Natural killer cell (primary cell): ENCODE measurements around the gene HINT3. TPM values are rescaled to one million over a fixed set of nuclear protein-coding genes. Genes with fewer than 3 reads are reported as not detected.
"Not testable (repeated sequence)": the region's sequence is repeated elsewhere in the genome, so short reads cannot be mapped to it uniquely, and the experiment has no call there.

Source experiments
- ATAC-seq, 3 donors: fragments of 150-1000 bp in 2 of 3; fragments of 200-7000 bp in 1 of 3; cut with Tn5 transposase; 1 replicate in 1 of 3; 2 replicates in 2 of 3; pipeline ENCODE4 v1.10.0; 2021; ENCODE audit warnings: mild to moderate bottlenecking in 2 of 3, moderate library complexity in 2 of 3
- DNase-seq, 2 donors: peaks; one replicate each; pipeline versions ENCODE4 v3.0.0 to v3.0.0-alpha.2; 2013 to 2021; ENCODE audit warnings: mixed read lengths in 1 of 2
- H3K27ac ChIP-seq: one replicate; pipeline ENCODE4 v1.5.1; 2013; ENCODE audit warnings: mild to moderate bottlenecking, low read length
- H3K27me3 ChIP-seq: one replicate; pipeline ENCODE4 v1.6.1; 2013; ENCODE audit warnings: low read length; ENCODE audit not compliant: control insufficient read depth, insufficient read depth
- H3K36me3 ChIP-seq: one replicate; pipeline ENCODE4 v1.6.1; 2013; ENCODE audit warnings: low read length; ENCODE audit not compliant: control insufficient read depth, insufficient read depth
- H3K4me1 ChIP-seq: one replicate; pipeline ENCODE4 v1.6.1; 2013; ENCODE audit warnings: low read length; ENCODE audit not compliant: control insufficient read depth, insufficient read depth
- H3K4me3 ChIP-seq: one replicate; pipeline ENCODE4 v1.5.1; 2013; ENCODE audit warnings: low read length
- H3K9me3 ChIP-seq: one replicate; pipeline ENCODE4 v1.6.1; 2013; ENCODE audit warnings: low read length; ENCODE audit not compliant: control insufficient read depth, insufficient read depth
- H3K27ac Mint-ChIP-seq, 2 donors: one replicate each; pipeline ENCODE4 v1.8.0; 2022; ENCODE audit warnings: mild to moderate bottlenecking in 2 of 2, mixed read lengths in 2 of 2, moderate library complexity in 1 of 2
- H3K27me3 Mint-ChIP-seq, 2 donors: one replicate each; pipeline ENCODE4 v1.8.0; 2022; ENCODE audit warnings: low read depth in 2 of 2, mixed read lengths in 2 of 2
- H3K36me3 Mint-ChIP-seq: one replicate; pipeline ENCODE4 v1.8.0; 2022; ENCODE audit warnings: mixed read lengths
- H3K4me1 Mint-ChIP-seq, 2 donors: one replicate each; pipeline ENCODE4 v1.8.0; 2022; ENCODE audit warnings: mixed read lengths in 2 of 2
- H3K4me3 Mint-ChIP-seq: one replicate; pipeline ENCODE4 v1.8.0; 2022; ENCODE audit warnings: mild to moderate bottlenecking, moderate library complexity, mixed read lengths
- H3K9me3 Mint-ChIP-seq, 2 donors: one replicate each; pipeline ENCODE4 v1.8.0; 2022; ENCODE audit warnings: mixed read lengths in 2 of 2
- WGBS: methylation state at CpG from one replicate; pipeline ENCODE4 v1.1.7; 2013; ENCODE audit warnings: missing lambda C conversion rate; ENCODE audit not compliant: insufficient coverage; 5-methylcytosine and 5-hydroxymethylcytosine counted together
- intact Hi-C: fragments of 100-400 bp; cut with micrococcal nuclease; formaldehyde crosslinking; loops from one replicate; pipeline ENCODE4 v1.14.2; 2022
- total RNA-seq, 4 donors: library from RNA; stranded (reverse); fragments of 120-200 nt in 1 of 4; gene quantifications; one replicate each; pipeline versions ENCODE4 v1.2.3 to v1.2.4, GENCODE V29; 2013 to 2022
- TF ChIP-seq, protein P1 (sequence below): fragments of 200-600 bp; IDR thresholded peaks from one replicate; pipeline ENCODE4 v1.8.0; 2022; ENCODE audit warnings: antibody characterized with exemption

The HINT3 gene
- total RNA-seq, 3 donors from 2014 or later (not counting 1 experiment from before 2014, with no cell fraction given): 9.7 to 10.5 (median 10.3) TPM

DNA sequence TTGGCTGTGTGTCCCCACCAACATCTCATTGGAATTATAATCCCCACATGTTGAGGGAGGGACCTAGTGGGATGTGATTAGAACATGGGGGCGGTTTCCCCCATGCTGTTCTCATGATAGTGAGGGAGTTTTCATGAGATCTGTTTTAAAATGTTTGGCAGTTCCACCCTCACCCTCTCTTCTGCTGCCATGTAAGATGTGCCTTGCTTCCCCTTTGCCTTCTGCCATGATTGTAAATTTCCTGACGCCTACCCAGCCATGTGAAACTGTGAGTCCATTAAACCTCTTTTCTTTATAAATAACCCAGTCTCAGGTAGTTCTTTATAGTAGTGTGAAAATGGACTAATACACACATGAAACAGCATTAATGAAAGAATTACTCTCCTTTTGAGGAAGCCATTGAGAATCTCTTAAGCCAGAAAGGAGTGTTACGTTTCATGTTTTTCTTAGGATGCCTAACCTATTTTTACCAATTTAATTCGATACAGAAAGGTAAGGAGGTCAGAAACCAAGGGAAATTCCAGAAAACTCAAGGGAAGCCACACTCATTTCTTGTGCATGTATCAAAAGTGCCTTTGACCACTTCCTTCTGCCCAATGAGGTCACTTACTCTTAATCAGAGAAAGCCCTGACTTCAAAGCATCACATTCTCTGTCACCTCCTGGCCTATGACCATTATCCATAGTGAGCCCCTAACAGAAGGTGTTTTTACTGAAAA lies 24.7 kb upstream of the HINT3 start:
- Mint-ChIP-seq H3K27ac (peak overlapping the region; percentile 5 to 7), H3K4me3 (no peak overlapping the region), H3K9me3 (no peaks in the 10 kb centered on the region), H3K27me3 (no peaks in the 10 kb centered on the region), H3K36me3 (peaks cover 12% of the 10 kb centered on the region), H3K4me1 (no peaks in the 10 kb centered on the region)
- intact Hi-C loops: no loop called here
- H3K27ac ChIP-seq: no peak overlapping the region
- DNase-seq: no peak
- no peak overlapping the region for H3K4me3 ChIP-seq
- peak in 2 of 3 donors; percentile 53 to 69 for ATAC-seq
- no peaks in the 10 kb centered on the region for H3K27me3 ChIP-seq
- 46% methylated on average over 3 of the region's 4 CpGs for WGBS
- no peaks in the 10 kb centered on the region for H3K9me3 ChIP-seq
- peaks cover 19% of the 10 kb centered on the region for H3K36me3 ChIP-seq
- TF ChIP-seq, protein P1, sequence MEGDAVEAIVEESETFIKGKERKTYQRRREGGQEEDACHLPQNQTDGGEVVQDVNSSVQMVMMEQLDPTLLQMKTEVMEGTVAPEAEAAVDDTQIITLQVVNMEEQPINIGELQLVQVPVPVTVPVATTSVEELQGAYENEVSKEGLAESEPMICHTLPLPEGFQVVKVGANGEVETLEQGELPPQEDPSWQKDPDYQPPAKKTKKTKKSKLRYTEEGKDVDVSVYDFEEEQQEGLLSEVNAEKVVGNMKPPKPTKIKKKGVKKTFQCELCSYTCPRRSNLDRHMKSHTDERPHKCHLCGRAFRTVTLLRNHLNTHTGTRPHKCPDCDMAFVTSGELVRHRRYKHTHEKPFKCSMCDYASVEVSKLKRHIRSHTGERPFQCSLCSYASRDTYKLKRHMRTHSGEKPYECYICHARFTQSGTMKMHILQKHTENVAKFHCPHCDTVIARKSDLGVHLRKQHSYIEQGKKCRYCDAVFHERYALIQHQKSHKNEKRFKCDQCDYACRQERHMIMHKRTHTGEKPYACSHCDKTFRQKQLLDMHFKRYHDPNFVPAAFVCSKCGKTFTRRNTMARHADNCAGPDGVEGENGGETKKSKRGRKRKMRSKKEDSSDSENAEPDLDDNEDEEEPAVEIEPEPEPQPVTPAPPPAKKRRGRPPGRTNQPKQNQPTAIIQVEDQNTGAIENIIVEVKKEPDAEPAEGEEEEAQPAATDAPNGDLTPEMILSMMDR: no peak
- H3K4me1 ChIP-seq: no peaks in the 10 kb centered on the region

DNA sequence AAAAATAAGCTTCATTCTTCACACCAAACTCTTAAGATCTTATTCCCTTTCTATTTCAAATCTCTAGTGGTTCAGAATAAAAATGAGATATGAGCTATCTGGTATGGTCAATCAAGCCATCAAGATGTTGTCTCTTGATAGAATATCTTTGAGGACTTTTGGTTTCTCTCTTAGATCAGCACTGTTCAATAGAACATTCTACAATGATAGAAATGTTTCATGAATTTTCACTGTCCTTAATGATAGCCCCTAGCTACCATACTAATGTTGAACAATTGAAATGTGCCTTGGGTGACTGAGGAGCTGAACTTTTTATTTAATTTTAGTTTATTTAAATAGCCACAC lies 24.1 kb upstream of the HINT3 start:
- H3K36me3 ChIP-seq: peaks cover 15% of the 10 kb centered on the region
- Mint-ChIP-seq H3K36me3 (peaks cover 12% of the 10 kb centered on the region), H3K27me3 (no peaks in the 10 kb centered on the region), H3K4me3 (no peak overlapping the region), H3K4me1 (no peaks in the 10 kb centered on the region), H3K9me3 (no peaks in the 10 kb centered on the region), H3K27ac (peak overlapping the region in 1 of 2 donors; percentile 7)
- no peaks in the 10 kb centered on the region for H3K9me3 ChIP-seq
- DNase-seq (no peak), ATAC-seq (no peak)
- intact Hi-C loops: no loop called here
- no peak overlapping the region for H3K4me3 ChIP-seq
- H3K27ac ChIP-seq: peak overlapping the region; percentile 30
- H3K27me3 ChIP-seq: no peaks in the 10 kb centered on the region
- no peaks in the 10 kb centered on the region for H3K4me1 ChIP-seq
- TF ChIP-seq, protein P1: no peak

DNA sequence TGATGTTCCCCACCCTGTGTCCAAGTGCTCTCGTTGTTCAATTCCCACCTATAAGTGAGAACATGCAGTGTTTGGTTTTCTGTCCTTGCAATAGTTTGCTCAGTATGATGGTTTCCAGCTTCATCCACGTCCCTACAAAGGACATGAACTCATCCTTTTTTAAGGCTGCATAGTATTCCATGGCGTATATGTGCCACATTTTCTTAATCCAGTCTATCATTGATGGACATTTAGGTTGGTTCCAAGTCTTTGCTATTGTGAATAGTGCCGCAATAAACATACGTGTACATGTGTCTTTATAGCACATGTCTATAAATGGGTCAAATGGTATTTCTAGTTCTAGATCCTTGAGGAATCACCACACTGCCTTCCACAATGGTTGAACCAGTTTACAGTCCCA lies 21.1 kb upstream of the HINT3 start:
- H3K36me3 ChIP-seq, H3K9me3 Mint-ChIP-seq, H3K9me3 ChIP-seq, H3K4me3 ChIP-seq, H3K27ac ChIP-seq, intact Hi-C loops, H3K4me1 Mint-ChIP-seq, ATAC-seq, DNase-seq, H3K36me3 Mint-ChIP-seq, H3K27me3 ChIP-seq, H3K4me3 Mint-ChIP-seq, H3K4me1 ChIP-seq, H3K27ac Mint-ChIP-seq: not testable (repeated sequence)
- 93% methylated on average over 5 of the region's 5 CpGs for WGBS
- H3K27me3 Mint-ChIP-seq: peaks cover 4 to 15% of the 10 kb centered on the region in 2 donors

DNA sequence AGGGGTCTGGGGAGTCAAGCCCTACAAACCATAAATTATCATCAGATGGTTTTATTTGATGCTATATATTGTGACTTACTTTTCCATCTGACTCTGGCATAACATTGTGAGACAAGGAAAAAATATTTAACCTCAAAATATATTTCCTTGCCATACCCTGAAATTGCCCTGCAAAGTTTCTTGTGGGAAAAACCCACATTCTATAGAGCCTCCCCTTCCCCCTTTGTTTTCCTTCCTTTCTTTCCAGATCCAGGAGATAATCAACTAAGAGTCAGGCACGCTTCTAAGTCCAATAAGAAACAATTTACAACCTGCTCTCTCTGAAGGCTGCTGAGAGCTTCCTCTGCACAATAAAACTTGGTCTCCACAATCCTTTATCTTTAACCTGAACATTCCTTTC lies 17.5 kb upstream of the HINT3 start:
- Mint-ChIP-seq H3K4me3 (no peak overlapping the region), H3K27me3 (peaks cover 12 to 16% of the 10 kb centered on the region in 2 donors), H3K36me3 (no peaks in the 10 kb centered on the region), H3K9me3 (no peaks in the 10 kb centered on the region), H3K4me1 (no peaks in the 10 kb centered on the region), H3K27ac (no peak overlapping the region)
- no peaks in the 10 kb centered on the region for H3K9me3 ChIP-seq
- no peaks in the 10 kb centered on the region for H3K36me3 ChIP-seq
- WGBS: 72% methylated on average over 1 of the region's 1 CpG
- TF ChIP-seq, protein P1: no peak
- H3K4me3 ChIP-seq: no peak overlapping the region
- H3K4me1 ChIP-seq: no peaks in the 10 kb centered on the region
- no peak for ATAC-seq
- no peak for DNase-seq
- intact Hi-C loops: no loop called here
- peaks cover 3% of the 10 kb centered on the region for H3K27me3 ChIP-seq
- no peak overlapping the region for H3K27ac ChIP-seq
